GM18951 (cell line): ENCODE results near the gene HPDL.

Experiments used
- POLR2A ChIP-seq: IDR thresholded peaks from 4 replicates; pipeline ENCODE4 v1.6.1; 2011; ENCODE audit warnings: mild to moderate bottlenecking; ENCODE audit not compliant: insufficient read length, insufficient read depth; ENCODE audit errors: extremely low read depth
- in situ Hi-C: fragments of 300-500 bp; cut with MboI; formaldehyde crosslinking; loops from one replicate; pipeline ENCODE4 v1.12.0; 2022; ENCODE audit warnings: low sequenced_read_pairs, mixed read lengths, inconsistent platforms; ENCODE audit not compliant: unreplicated experiment

The HPDL gene

GRCh38 chr1:45378184-45378583, 51.5 kb downstream of the HPDL start:
- TF ChIP-seq POLR2A, result no peak
- in situ Hi-C loops, result no loop called here
